ENCODE measurements around the gene DHX57. TPM values are rescaled to one million over a fixed set of nuclear protein-coding genes. Genes with fewer than 3 reads are reported as not detected.

The DHX57 gene
- polyA plus RNA-seq, 1 donor from 2014 or later: 44.0 TPM

DNA sequence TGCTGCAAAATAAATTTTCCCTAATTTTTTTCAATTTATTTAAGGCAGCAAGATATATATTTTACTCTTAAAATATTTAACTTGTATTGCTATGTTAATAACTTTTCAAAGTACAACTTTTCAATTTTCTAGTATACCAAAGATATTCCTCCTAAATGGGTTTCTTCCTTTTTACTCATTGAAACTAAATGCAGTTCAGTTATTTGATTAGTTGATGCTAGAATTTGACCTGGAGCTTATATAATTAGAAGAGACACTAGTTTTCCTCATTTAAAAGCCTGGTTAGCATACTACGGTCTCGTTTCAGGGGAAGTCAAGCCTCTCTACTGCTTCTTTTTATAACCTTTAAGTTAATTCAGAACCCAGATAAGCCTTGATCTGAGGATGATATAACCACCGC is 13.8 kb upstream of the DHX57 start, which contains the start of gene ARHGEF33:
Gene ARHGEF33, plus strand, starts transcription at position 301 of the 400 bp plus-strand sequence. CDS start 29,573 bp downstream, outside the sequence.
- Histone ChIP-seq H3K9me2 (ENCODE audit: insufficient read depth, low read length) (no peaks in the 10 kb centered on the region), H3K9ac (ENCODE audit: low read length) (no peak within 1 kb of the TSS), H3K36me3 (ENCODE audit: insufficient read depth, low read length) (no peaks in the 10 kb centered on the region), H2AFZ (ENCODE audit: low read depth, low read length) (no peak within 1 kb of the TSS), H3K27ac (ENCODE audit: low read length) (no peak within 1 kb of the TSS), H3F3A (ENCODE audit: insufficient read depth, low read length, poor library complexity, severe bottlenecking) (no peaks in the 10 kb centered on the region), H3K4me3 (ENCODE audit: low read length) (no peak within 1 kb of the TSS), H3K79me2 (replicated peaks; ENCODE audit: insufficient read depth, low read length) (no peaks in the 10 kb centered on the region), H3K9me3 (ENCODE audit: low read length) (no peaks in the 10 kb centered on the region), H3K4me2 (ENCODE audit: low read length) (no peak within 1 kb of the TSS), H4K20me1 (ENCODE audit: insufficient read depth) (no peaks in the 10 kb centered on the region), H3K27me3 (ENCODE audit: insufficient read depth, low read depth, low read length) (no peaks in the 10 kb centered on the region)
- no peak for TF ChIP-seq SMC3 (conservative IDR thresholded peaks at IDR 0.05; ENCODE audit: poor library complexity)
- TF ChIP-seq, protein P1, sequence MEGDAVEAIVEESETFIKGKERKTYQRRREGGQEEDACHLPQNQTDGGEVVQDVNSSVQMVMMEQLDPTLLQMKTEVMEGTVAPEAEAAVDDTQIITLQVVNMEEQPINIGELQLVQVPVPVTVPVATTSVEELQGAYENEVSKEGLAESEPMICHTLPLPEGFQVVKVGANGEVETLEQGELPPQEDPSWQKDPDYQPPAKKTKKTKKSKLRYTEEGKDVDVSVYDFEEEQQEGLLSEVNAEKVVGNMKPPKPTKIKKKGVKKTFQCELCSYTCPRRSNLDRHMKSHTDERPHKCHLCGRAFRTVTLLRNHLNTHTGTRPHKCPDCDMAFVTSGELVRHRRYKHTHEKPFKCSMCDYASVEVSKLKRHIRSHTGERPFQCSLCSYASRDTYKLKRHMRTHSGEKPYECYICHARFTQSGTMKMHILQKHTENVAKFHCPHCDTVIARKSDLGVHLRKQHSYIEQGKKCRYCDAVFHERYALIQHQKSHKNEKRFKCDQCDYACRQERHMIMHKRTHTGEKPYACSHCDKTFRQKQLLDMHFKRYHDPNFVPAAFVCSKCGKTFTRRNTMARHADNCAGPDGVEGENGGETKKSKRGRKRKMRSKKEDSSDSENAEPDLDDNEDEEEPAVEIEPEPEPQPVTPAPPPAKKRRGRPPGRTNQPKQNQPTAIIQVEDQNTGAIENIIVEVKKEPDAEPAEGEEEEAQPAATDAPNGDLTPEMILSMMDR (IDR thresholded peaks at IDR 0.05; ENCODE audit: poor library complexity, severe bottlenecking): no peak
- TF ChIP-seq, protein P2, sequence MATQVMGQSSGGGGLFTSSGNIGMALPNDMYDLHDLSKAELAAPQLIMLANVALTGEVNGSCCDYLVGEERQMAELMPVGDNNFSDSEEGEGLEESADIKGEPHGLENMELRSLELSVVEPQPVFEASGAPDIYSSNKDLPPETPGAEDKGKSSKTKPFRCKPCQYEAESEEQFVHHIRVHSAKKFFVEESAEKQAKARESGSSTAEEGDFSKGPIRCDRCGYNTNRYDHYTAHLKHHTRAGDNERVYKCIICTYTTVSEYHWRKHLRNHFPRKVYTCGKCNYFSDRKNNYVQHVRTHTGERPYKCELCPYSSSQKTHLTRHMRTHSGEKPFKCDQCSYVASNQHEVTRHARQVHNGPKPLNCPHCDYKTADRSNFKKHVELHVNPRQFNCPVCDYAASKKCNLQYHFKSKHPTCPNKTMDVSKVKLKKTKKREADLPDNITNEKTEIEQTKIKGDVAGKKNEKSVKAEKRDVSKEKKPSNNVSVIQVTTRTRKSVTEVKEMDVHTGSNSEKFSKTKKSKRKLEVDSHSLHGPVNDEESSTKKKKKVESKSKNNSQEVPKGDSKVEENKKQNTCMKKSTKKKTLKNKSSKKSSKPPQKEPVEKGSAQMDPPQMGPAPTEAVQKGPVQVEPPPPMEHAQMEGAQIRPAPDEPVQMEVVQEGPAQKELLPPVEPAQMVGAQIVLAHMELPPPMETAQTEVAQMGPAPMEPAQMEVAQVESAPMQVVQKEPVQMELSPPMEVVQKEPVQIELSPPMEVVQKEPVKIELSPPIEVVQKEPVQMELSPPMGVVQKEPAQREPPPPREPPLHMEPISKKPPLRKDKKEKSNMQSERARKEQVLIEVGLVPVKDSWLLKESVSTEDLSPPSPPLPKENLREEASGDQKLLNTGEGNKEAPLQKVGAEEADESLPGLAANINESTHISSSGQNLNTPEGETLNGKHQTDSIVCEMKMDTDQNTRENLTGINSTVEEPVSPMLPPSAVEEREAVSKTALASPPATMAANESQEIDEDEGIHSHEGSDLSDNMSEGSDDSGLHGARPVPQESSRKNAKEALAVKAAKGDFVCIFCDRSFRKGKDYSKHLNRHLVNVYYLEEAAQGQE (IDR thresholded peaks at IDR 0.05; ENCODE audit: borderline replicate concordance): no peak
- no peak for TF ChIP-seq MXI1 (conservative IDR thresholded peaks at IDR 0.05; ENCODE audit: poor library complexity, severe bottlenecking)
- no peak for TF ChIP-seq RAD21 (conservative IDR thresholded peaks at IDR 0.05)
- no peak for TF ChIP-seq POLR2AphosphoS5 (IDR thresholded peaks at IDR 0.05)
- TF ChIP-seq TAF1 (IDR thresholded peaks at IDR 0.05; ENCODE audit: low read depth): no peak
- TF ChIP-seq EZH2 (IDR thresholded peaks at IDR 0.05; ENCODE audit: borderline replicate concordance, insufficient read depth, low read length, poor library complexity, severe bottlenecking): no peak
- TF ChIP-seq EP300 (conservative IDR thresholded peaks at IDR 0.05; ENCODE audit: poor library complexity, severe bottlenecking): no peak

DNA sequence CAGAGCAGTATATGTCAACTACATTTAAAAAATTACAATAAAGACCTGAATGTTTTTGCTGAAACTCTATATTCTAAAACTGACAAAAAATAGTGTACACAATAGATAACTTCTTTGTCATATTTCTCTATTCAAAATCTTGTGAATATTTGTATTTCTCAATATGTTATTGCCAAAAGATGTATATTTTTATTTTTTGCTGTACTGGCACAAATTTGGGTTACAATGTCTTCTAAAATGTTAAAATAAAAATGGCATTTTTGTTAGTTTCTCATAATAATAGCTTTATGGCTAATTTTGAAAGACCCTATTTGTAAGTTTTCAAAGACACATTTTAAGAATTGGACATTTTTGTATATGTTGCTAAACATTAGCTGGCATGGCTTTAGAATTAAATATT is 13.3 kb upstream of the DHX57 start:
- TF ChIP-seq, protein P2 (IDR thresholded peaks at IDR 0.05; ENCODE audit: borderline replicate concordance): no peak
- TF ChIP-seq RAD21 (conservative IDR thresholded peaks at IDR 0.05) (no peak), EP300 (conservative IDR thresholded peaks at IDR 0.05; ENCODE audit: poor library complexity, severe bottlenecking) (no peak), POLR2AphosphoS5 (IDR thresholded peaks at IDR 0.05) (no peak), TAF1 (IDR thresholded peaks at IDR 0.05; ENCODE audit: low read depth) (no peak), EZH2 (IDR thresholded peaks at IDR 0.05; ENCODE audit: borderline replicate concordance, insufficient read depth, low read length, poor library complexity, severe bottlenecking) (no peak), SMC3 (conservative IDR thresholded peaks at IDR 0.05; ENCODE audit: poor library complexity) (no peak), MXI1 (conservative IDR thresholded peaks at IDR 0.05; ENCODE audit: poor library complexity, severe bottlenecking) (no peak)
- TF ChIP-seq, protein P1 (IDR thresholded peaks at IDR 0.05; ENCODE audit: poor library complexity, severe bottlenecking): no peak
- Histone ChIP-seq H2AFZ (ENCODE audit: low read depth, low read length) (no peak overlapping the region), H3K9ac (ENCODE audit: low read length) (no peak overlapping the region)

More for the DNA sequence above, 13.3 kb upstream of the DHX57 start:
- no peaks in the 10 kb centered on the region for H3K79me2 ChIP-seq (replicated peaks; ENCODE audit: insufficient read depth, low read length)
- no peaks in the 10 kb centered on the region for H4K20me1 ChIP-seq (ENCODE audit: insufficient read depth)
- H3F3A ChIP-seq (ENCODE audit: insufficient read depth, low read length, poor library complexity, severe bottlenecking): no peaks in the 10 kb centered on the region
- H3K4me2 ChIP-seq (ENCODE audit: low read length): no peak overlapping the region
- no peaks in the 10 kb centered on the region for H3K9me3 ChIP-seq (ENCODE audit: low read length)
- H3K9me2 ChIP-seq (ENCODE audit: insufficient read depth, low read length): no peaks in the 10 kb centered on the region
- H3K27me3 ChIP-seq (ENCODE audit: insufficient read depth, low read depth, low read length): no peaks in the 10 kb centered on the region
- no peak overlapping the region for H3K4me3 ChIP-seq (ENCODE audit: low read length)
- no peaks in the 10 kb centered on the region for H3K36me3 ChIP-seq (ENCODE audit: insufficient read depth, low read length)
- no peak overlapping the region for H3K27ac ChIP-seq (ENCODE audit: low read length)
